Middle frontal gyrus (tissue), 1 donor: ENCODE data around the gene FKBP6.
"Not testable (repeated sequence)": the region's sequence is repeated elsewhere in the genome, so short reads cannot be mapped to it uniquely, and the experiment has no call there.

Experiments
- DNase-seq: peaks from one replicate; pipeline ENCODE4 v3.0.0-alpha.2; 2015; ENCODE audit warnings: low spot score; ENCODE audit errors: extremely low spot score

The FKBP6 gene

GRCh38 chr7:73327922-73328321 lies at the start of gene FKBP6, which contains the start of gene TRIM50:
Gene FKBP6, plus strand, starts transcription at chr7:73328161. Its CDS starts 268 bp downstream, at chr7:73328429.
Gene TRIM50, minus strand, starts transcription at chr7:73328082. Its CDS starts 3,295 bp downstream, at chr7:73324787.
- not testable (repeated sequence) for DNase-seq

- DNase-seq: not testable (repeated sequence)
Measured at GRCh38 chr7:73297235-73297634, 30.7 kb upstream of the FKBP6 start.

GRCh38 chr7:73297706-73298105 lies 30.3 kb upstream of the FKBP6 start:
- DNase-seq: not testable (repeated sequence)

- not testable (repeated sequence) for DNase-seq
Measured at GRCh38 chr7:73299812-73300211, 28.1 kb upstream of the FKBP6 start.

- not testable (repeated sequence) for DNase-seq
Measured at GRCh38 chr7:73301108-73301507, 26.9 kb upstream of the FKBP6 start.

GRCh38 chr7:73302846-73303245 lies 25.1 kb upstream of the FKBP6 start:
- DNase-seq: not testable (repeated sequence)

GRCh38 chr7:73303546-73303945 lies 24.4 kb upstream of the FKBP6 start:
- no peak for DNase-seq

GRCh38 chr7:73304071-73304470 lies 23.9 kb upstream of the FKBP6 start:
- no peak for DNase-seq

GRCh38 chr7:73304612-73305387 lies 23.2 kb upstream of the FKBP6 start:
- DNase-seq: not testable (repeated sequence)

- no peak for DNase-seq
Measured at GRCh38 chr7:73307436-73307835, 20.5 kb upstream of the FKBP6 start.

GRCh38 chr7:73308074-73308664 lies 19.8 kb upstream of the FKBP6 start:
- no peak for DNase-seq

- DNase-seq: peak; percentile 39
Measured at GRCh38 chr7:73308665-73309214, 19.2 kb upstream of the FKBP6 start, which contains the start of gene NSUN5. Gene NSUN5, minus strand, starts transcription at chr7:73308826. Its CDS starts 36 bp downstream, at chr7:73308790.

- DNase-seq: not testable (repeated sequence)
Measured at GRCh38 chr7:73311421-73311820, 16.5 kb upstream of the FKBP6 start.

GRCh38 chr7:73312831-73313520 lies 15.0 kb upstream of the FKBP6 start:
- no peak for DNase-seq

GRCh38 chr7:73313521-73313906 lies 14.4 kb upstream of the FKBP6 start:
- no peak for DNase-seq

- DNase-seq: no peak
Measured at GRCh38 chr7:73314271-73314670, 13.7 kb upstream of the FKBP6 start.

GRCh38 chr7:73316521-73316920 lies 11.4 kb upstream of the FKBP6 start:
- DNase-seq: no peak

- DNase-seq: not testable (repeated sequence)
Measured at GRCh38 chr7:73318656-73319204, 9.2 kb upstream of the FKBP6 start.

GRCh38 chr7:73319541-73319940 lies 8.4 kb upstream of the FKBP6 start:
- DNase-seq: not testable (repeated sequence)

GRCh38 chr7:73320009-73320408 lies 8.0 kb upstream of the FKBP6 start:
- DNase-seq: not testable (repeated sequence)

- not testable (repeated sequence) for DNase-seq
Measured at GRCh38 chr7:73323434-73324080, 4.4 kb upstream of the FKBP6 start.
